PC-9 (cell line): Measurements from ENCODE around the gene BTN3A1. TPM values are rescaled to one million over a fixed set of nuclear protein-coding genes. Genes with fewer than 3 reads are reported as not detected.
"Not testable (repeated sequence)": the region's sequence is repeated elsewhere in the genome, so short reads cannot be mapped to it uniquely, and the experiment has no call there.

Source experiments
- BruUV-seq: library from RNA; stranded (reverse); fragments of 400-500 nt; replicated peaks from 2 replicates; lab custom pipeline; 2021; lab: Mats Ljungman, UMichigan
- CTCF ChIA-PET: fragments of 300-600 bp; sonication (Branson Sonifier 250); formaldehyde crosslinking; loops from one replicate; lab custom pipeline; 2022; ENCODE audit warnings: antibody characterized with exemption; lab: Charles Lee
- POLR2A ChIA-PET: fragments of 300-600 bp; sonication (Branson Sonifier 250); formaldehyde crosslinking; loops from one replicate; lab custom pipeline; 2022; ENCODE audit warnings: antibody characterized with exemption; ENCODE audit not compliant: unreplicated experiment; lab: Charles Lee
- DNase-seq, 2 experiments: peaks; one replicate each; pipeline versions ENCODE4 v3.0.0 to v3.0.0-alpha.2; 2015 to 2022; ENCODE audit warnings: mixed read lengths in 1 of 2
- H2AFZ ChIP-seq: fragments of 200-600 bp; sonication (generic); 2 replicates; pipeline ENCODE4 v1.8.1; 2017; ENCODE audit warnings: antibody characterized with exemption
- H3F3A ChIP-seq: fragments of 200-600 bp; sonication (generic); 2 replicates; pipeline ENCODE4 v1.8.1; 2017; ENCODE audit warnings: antibody characterized with exemption, mild to moderate bottlenecking, low read depth; ENCODE audit not compliant: insufficient read depth
- H3K27ac ChIP-seq: fragments of 200-600 bp; sonication (generic); 2 replicates; pipeline ENCODE4 v1.6.1; 2016; ENCODE audit warnings: mixed run types
- H3K27me3 ChIP-seq: fragments of 200-600 bp; sonication (generic); 2 replicates; pipeline ENCODE4 v1.6.1; 2016; ENCODE audit warnings: low read depth, mixed run types; ENCODE audit not compliant: insufficient read depth
- H3K36me3 ChIP-seq: fragments of 200-600 bp; sonication (generic); 2 replicates; pipeline ENCODE4 v1.6.1; 2016; ENCODE audit warnings: low read depth, mixed run types
- H3K4me1 ChIP-seq: fragments of 200-600 bp; sonication (generic); replicated peaks from 2 replicates; pipeline ENCODE4 v1.6.1; 2016; ENCODE audit warnings: mixed run types; ENCODE audit not compliant: insufficient read depth
- H3K4me2 ChIP-seq: fragments of 200-600 bp; sonication (generic); 2 replicates; pipeline ENCODE4 v1.6.1; 2017; ENCODE audit warnings: mixed run types
- H3K4me3 ChIP-seq: fragments of 200-600 bp; sonication (generic); 2 replicates; pipeline ENCODE4 v1.6.1; 2016; ENCODE audit warnings: mixed run types
- H3K79me2 ChIP-seq: fragments of 200-600 bp; sonication (generic); 2 replicates; pipeline ENCODE4 v1.6.1; 2017; ENCODE audit warnings: low read depth, mixed run types
- H3K9me2 ChIP-seq: fragments of 200-600 bp; sonication (generic); 2 replicates; pipeline ENCODE4 v1.8.1; 2017; ENCODE audit warnings: mild to moderate bottlenecking; ENCODE audit not compliant: insufficient read depth
- H3K9me3 ChIP-seq: fragments of 200-600 bp; sonication (generic); 2 replicates; pipeline ENCODE4 v1.8.1; 2016; ENCODE audit warnings: low read depth; ENCODE audit not compliant: insufficient read depth
- H4K20me1 ChIP-seq: fragments of 200-600 bp; sonication (generic); 2 replicates; pipeline ENCODE4 v1.8.1; 2017; ENCODE audit not compliant: insufficient read depth
- CTCF ChIP-seq: fragments of 200-600 bp; sonication (generic); conservative IDR thresholded peaks from 2 replicates; pipeline ENCODE4 v1.6.1; 2017; ENCODE audit warnings: mixed run types, antibody characterized with exemption, mild to moderate bottlenecking, moderate library complexity
- EZH2 ChIP-seq: fragments of 200-600 bp; sonication (generic); IDR thresholded peaks from 2 replicates; pipeline ENCODE4 v1.8.0; 2017; ENCODE audit warnings: antibody characterized with exemption, low read depth
- intact Hi-C: fragments of 100-400 bp; cut with micrococcal nuclease; formaldehyde crosslinking; loops from one replicate; pipeline ENCODE4 v1.10.0; 2022; ENCODE audit not compliant: unreplicated experiment
- total RNA-seq: library from RNA; stranded (reverse); gene quantifications from 2 replicates; pipeline ENCODE4 v1.2.3, GENCODE V29; 2021

BTN3A1 gene
- total RNA-seq, 1 experiment from 2014 or later = 28.3 TPM

- no peaks in the 10 kb centered on the region for H3K27me3 ChIP-seq
- peaks cover 19% of the 10 kb centered on the region for H3K4me1 ChIP-seq
- intact Hi-C loops = no loop called here
- CTCF ChIA-PET = no interaction called here
- H3K79me2 ChIP-seq = no peaks in the 10 kb centered on the region
- DNase-seq = no peak
- no peaks in the 10 kb centered on the region for H3K36me3 ChIP-seq
- POLR2A ChIA-PET = interaction anchor here (0.6 kb wide), 1 partner anchor 1831 kb away, joined by 3 read pairs; no protein-coding TSS in a partner anchor
- no peaks in the 10 kb centered on the region for H3F3A ChIP-seq
- BruUV-seq = no TSS peak
- H3K9me3 ChIP-seq = no peaks in the 10 kb centered on the region
- H2AFZ ChIP-seq = no peak overlapping the region
- H3K27ac ChIP-seq = no peak overlapping the region
- H4K20me1 ChIP-seq = no peaks in the 10 kb centered on the region
- H3K4me2 ChIP-seq = 0 out of 2 replicates have a peak overlapping the region, but pooled peaks have one; percentile 74
- no peak for TF ChIP-seq CTCF
- no peak for TF ChIP-seq EZH2
- H3K4me3 ChIP-seq = no peak overlapping the region
- no peaks in the 10 kb centered on the region for H3K9me2 ChIP-seq
Observed at GRCh38 chr6:26366504-26366903, 35.6 kb upstream of the BTN3A1 start.

GRCh38 chr6:26367114-26367513 is 35.0 kb upstream of the BTN3A1 start:
- Histone ChIP-seq H3K4me3 (no peak overlapping the region), H3K27ac (no peak overlapping the region), H2AFZ (no peak overlapping the region), H3K36me3 (no peaks in the 10 kb centered on the region), H3K4me1 (peaks cover 19% of the 10 kb centered on the region), H3F3A (no peaks in the 10 kb centered on the region), H3K4me2 (no peak overlapping the region), H3K27me3 (no peaks in the 10 kb centered on the region), H3K9me2 (no peaks in the 10 kb centered on the region), H3K9me3 (no peaks in the 10 kb centered on the region), H3K79me2 (no peaks in the 10 kb centered on the region), H4K20me1 (no peaks in the 10 kb centered on the region)
- intact Hi-C loops = no loop called here
- TF ChIP-seq EZH2 (no peak), CTCF (no peak)
- ChIA-PET POLR2A (no interaction called here), CTCF (no interaction called here)
- BruUV-seq = no TSS peak
- DNase-seq = no peak

GRCh38 chr6:26371813-26372212 is 30.3 kb upstream of the BTN3A1 start:
- H4K20me1 ChIP-seq, H3K36me3 ChIP-seq, H3K4me1 ChIP-seq, H3K9me2 ChIP-seq, DNase-seq, H2AFZ ChIP-seq, intact Hi-C loops, BruUV-seq, H3F3A ChIP-seq, H3K9me3 ChIP-seq, H3K79me2 ChIP-seq, H3K4me2 ChIP-seq, H3K4me3 ChIP-seq, H3K27ac ChIP-seq, H3K27me3 ChIP-seq, CTCF ChIA-PET: not testable (repeated sequence)
- POLR2A ChIA-PET = interaction anchor here (0.6 kb wide), 1 partner anchor 141 kb away, joined by 3 read pairs; no protein-coding TSS in a partner anchor
